K562 (cell line): Measurements from ENCODE around the gene RBKS. TPM values are rescaled to one million over a fixed set of nuclear protein-coding genes. Genes with fewer than 3 reads are reported as not detected.

ENCODE experiments used
- CHCHD3 ChIP-seq: fragments of 250-450 bp; sonication (Bioruptor Pico); IDR thresholded peaks from 2 replicates; pipeline ENCODE4 v2.1.2; 2022; ENCODE audit warnings: mild to moderate bottlenecking
- HDAC8 ChIP-seq: fragments of 450-650 bp; IDR thresholded peaks from 2 replicates; pipeline ENCODE4 v1.6.1; 2016; ENCODE audit warnings: mild to moderate bottlenecking, missing genetic modification characterization, moderate library complexity, missing compliant biosample characterization
- HSF4 ChIP-seq: fragments of 250-450 bp; sonication (Bioruptor Pico); IDR thresholded peaks from 2 replicates; pipeline ENCODE4 v2.1.2; 2022; ENCODE audit warnings: mild to moderate bottlenecking, moderate library complexity, borderline replicate concordance
- NR2C2 ChIP-seq, 2 experiments: fragments of 200-800 bp in 1 of 2; sonication (Bioruptor generic) in 1 of 2; sonication (generic) in 1 of 2; formaldehyde crosslinking in 1 of 2; IDR thresholded peaks; 2 replicates each; pipeline versions ENCODE4 v1.6.1 to v1.8.0; 2016 to 2022; ENCODE audit warnings: mild to moderate bottlenecking in 1 of 2, missing compliant biosample characterization in 1 of 2, missing genetic modification characterization in 1 of 2, missing genetic modification reagents in 1 of 2
- SAFB ChIP-seq: fragments of 200-400 bp; formaldehyde crosslinking; IDR thresholded peaks from 2 replicates; pipeline ENCODE4 v1.6.1; 2017; ENCODE audit warnings: low read depth, low read length, borderline replicate concordance
- TCF7 ChIP-seq: sonication (generic); IDR thresholded peaks from 2 replicates; pipeline ENCODE4 v1.6.1; 2016; ENCODE audit warnings: antibody characterized with exemption, borderline replicate concordance
- ZNF133 ChIP-seq: fragments of 250-450 bp; sonication (Bioruptor Pico); IDR thresholded peaks from 2 replicates; pipeline ENCODE4 v1.4.0; 2020; ENCODE audit warnings: mild to moderate bottlenecking
- polyA plus RNA-seq, 8 experiments: library from polyadenylated mRNA; depleted of rRNA in 4 of 8; stranded (reverse) in 5 of 8; unstranded in 3 of 8; fragments of >200 nt; fragmentation: Nextera tagmentation in 2 of 8; fragmentation: Illumina TruSeq in 1 of 8; extraction: Ambion mirVana in 2 of 8; extraction: Trizol in 1 of 8; gene quantifications; 2 replicates each; pipeline versions ENCODE4 v1.2.1 to v1.2.3, GENCODE V29; 2011 to 2014; ENCODE audit warnings: inconsistent platforms in 1 of 8, missing spikeins in 1 of 8
- total RNA-seq, 7 experiments: library from RNA; depleted of rRNA in 6 of 7; stranded (reverse); fragments of >200 nt in 6 of 7; fragmentation: Illumina TruSeq in 2 of 7; extraction: Trizol in 2 of 7; gene quantifications; 2 replicates each; pipeline versions ENCODE4 v1.2.1 to v1.2.3, GENCODE V29; 2011 to 2021; ENCODE audit warnings: low replicate concordance in 1 of 7
- TF ChIP-seq, protein P1 (sequence below): fragments of 450-650 bp; IDR thresholded peaks from 2 replicates; pipeline ENCODE4 v1.6.1; 2016; ENCODE audit warnings: mild to moderate bottlenecking, moderate library complexity
- TF ChIP-seq, protein P2 (sequence below): fragments of 450-650 bp; IDR thresholded peaks from 2 replicates; pipeline ENCODE4 v1.6.1; 2014; ENCODE audit warnings: low read depth, mild to moderate bottlenecking, moderate library complexity, borderline replicate concordance

RBKS gene
- total and polyA plus RNA-seq, 9 of the 15 experiments (the other 6 are each of a cell fraction or from before 2014, with no cell fraction given), result 0.06 to 0.39 (median 0.19) TPM

DNA sequence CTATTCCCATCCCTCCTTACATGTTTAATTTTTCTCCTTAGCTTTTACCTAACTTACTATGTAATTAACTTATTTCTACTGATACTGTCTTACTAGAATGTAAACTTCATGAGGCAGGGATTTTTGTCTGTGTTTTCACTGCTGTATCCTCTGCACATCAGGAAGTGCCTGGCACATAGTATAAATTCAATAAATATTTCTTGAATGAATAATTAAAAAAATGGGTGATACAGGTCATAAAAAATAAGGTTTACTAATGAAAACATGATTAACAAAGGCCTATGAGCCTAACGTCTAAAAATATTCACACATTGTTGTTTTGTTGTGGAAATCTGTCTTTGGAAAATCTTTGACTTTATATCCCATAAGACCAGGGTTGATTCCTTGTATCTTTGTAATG lies 4.5 kb downstream of the RBKS start (continued):
- TF ChIP-seq, protein P1, sequence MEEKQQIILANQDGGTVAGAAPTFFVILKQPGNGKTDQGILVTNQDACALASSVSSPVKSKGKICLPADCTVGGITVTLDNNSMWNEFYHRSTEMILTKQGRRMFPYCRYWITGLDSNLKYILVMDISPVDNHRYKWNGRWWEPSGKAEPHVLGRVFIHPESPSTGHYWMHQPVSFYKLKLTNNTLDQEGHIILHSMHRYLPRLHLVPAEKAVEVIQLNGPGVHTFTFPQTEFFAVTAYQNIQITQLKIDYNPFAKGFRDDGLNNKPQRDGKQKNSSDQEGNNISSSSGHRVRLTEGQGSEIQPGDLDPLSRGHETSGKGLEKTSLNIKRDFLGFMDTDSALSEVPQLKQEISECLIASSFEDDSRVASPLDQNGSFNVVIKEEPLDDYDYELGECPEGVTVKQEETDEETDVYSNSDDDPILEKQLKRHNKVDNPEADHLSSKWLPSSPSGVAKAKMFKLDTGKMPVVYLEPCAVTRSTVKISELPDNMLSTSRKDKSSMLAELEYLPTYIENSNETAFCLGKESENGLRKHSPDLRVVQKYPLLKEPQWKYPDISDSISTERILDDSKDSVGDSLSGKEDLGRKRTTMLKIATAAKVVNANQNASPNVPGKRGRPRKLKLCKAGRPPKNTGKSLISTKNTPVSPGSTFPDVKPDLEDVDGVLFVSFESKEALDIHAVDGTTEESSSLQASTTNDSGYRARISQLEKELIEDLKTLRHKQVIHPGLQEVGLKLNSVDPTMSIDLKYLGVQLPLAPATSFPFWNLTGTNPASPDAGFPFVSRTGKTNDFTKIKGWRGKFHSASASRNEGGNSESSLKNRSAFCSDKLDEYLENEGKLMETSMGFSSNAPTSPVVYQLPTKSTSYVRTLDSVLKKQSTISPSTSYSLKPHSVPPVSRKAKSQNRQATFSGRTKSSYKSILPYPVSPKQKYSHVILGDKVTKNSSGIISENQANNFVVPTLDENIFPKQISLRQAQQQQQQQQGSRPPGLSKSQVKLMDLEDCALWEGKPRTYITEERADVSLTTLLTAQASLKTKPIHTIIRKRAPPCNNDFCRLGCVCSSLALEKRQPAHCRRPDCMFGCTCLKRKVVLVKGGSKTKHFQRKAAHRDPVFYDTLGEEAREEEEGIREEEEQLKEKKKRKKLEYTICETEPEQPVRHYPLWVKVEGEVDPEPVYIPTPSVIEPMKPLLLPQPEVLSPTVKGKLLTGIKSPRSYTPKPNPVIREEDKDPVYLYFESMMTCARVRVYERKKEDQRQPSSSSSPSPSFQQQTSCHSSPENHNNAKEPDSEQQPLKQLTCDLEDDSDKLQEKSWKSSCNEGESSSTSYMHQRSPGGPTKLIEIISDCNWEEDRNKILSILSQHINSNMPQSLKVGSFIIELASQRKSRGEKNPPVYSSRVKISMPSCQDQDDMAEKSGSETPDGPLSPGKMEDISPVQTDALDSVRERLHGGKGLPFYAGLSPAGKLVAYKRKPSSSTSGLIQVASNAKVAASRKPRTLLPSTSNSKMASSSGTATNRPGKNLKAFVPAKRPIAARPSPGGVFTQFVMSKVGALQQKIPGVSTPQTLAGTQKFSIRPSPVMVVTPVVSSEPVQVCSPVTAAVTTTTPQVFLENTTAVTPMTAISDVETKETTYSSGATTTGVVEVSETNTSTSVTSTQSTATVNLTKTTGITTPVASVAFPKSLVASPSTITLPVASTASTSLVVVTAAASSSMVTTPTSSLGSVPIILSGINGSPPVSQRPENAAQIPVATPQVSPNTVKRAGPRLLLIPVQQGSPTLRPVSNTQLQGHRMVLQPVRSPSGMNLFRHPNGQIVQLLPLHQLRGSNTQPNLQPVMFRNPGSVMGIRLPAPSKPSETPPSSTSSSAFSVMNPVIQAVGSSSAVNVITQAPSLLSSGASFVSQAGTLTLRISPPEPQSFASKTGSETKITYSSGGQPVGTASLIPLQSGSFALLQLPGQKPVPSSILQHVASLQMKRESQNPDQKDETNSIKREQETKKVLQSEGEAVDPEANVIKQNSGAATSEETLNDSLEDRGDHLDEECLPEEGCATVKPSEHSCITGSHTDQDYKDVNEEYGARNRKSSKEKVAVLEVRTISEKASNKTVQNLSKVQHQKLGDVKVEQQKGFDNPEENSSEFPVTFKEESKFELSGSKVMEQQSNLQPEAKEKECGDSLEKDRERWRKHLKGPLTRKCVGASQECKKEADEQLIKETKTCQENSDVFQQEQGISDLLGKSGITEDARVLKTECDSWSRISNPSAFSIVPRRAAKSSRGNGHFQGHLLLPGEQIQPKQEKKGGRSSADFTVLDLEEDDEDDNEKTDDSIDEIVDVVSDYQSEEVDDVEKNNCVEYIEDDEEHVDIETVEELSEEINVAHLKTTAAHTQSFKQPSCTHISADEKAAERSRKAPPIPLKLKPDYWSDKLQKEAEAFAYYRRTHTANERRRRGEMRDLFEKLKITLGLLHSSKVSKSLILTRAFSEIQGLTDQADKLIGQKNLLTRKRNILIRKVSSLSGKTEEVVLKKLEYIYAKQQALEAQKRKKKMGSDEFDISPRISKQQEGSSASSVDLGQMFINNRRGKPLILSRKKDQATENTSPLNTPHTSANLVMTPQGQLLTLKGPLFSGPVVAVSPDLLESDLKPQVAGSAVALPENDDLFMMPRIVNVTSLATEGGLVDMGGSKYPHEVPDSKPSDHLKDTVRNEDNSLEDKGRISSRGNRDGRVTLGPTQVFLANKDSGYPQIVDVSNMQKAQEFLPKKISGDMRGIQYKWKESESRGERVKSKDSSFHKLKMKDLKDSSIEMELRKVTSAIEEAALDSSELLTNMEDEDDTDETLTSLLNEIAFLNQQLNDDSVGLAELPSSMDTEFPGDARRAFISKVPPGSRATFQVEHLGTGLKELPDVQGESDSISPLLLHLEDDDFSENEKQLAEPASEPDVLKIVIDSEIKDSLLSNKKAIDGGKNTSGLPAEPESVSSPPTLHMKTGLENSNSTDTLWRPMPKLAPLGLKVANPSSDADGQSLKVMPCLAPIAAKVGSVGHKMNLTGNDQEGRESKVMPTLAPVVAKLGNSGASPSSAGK, result no peak
- no peak for TF ChIP-seq TCF7
- TF ChIP-seq, protein P2, sequence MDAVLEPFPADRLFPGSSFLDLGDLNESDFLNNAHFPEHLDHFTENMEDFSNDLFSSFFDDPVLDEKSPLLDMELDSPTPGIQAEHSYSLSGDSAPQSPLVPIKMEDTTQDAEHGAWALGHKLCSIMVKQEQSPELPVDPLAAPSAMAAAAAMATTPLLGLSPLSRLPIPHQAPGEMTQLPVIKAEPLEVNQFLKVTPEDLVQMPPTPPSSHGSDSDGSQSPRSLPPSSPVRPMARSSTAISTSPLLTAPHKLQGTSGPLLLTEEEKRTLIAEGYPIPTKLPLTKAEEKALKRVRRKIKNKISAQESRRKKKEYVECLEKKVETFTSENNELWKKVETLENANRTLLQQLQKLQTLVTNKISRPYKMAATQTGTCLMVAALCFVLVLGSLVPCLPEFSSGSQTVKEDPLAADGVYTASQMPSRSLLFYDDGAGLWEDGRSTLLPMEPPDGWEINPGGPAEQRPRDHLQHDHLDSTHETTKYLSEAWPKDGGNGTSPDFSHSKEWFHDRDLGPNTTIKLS, result no peak
- no peak for TF ChIP-seq HDAC8 (tag)
- TF ChIP-seq HSF4, result no peak
- no peak for TF ChIP-seq SAFB
- TF ChIP-seq ZNF133 (CRISPR knock-in tag), result no peak
- no peak for TF ChIP-seq CHCHD3
- TF ChIP-seq NR2C2 (CRISPR knock-in tag; IDR thresholded peaks at IDR 0.05), result no peak
- TF ChIP-seq NR2C2 (tag; IDR thresholded peaks at IDR 0.05), result no peak
